ENCODE results near the gene SLC12A9.
"Not testable (repeated sequence)": the region's sequence is repeated elsewhere in the genome, so short reads cannot be mapped to it uniquely, and the experiment has no call there.

SLC12A9 gene

GRCh38 chr7:100825751-100826513, 26.6 kb upstream of the SLC12A9 start:
- DNase-seq, result peak; percentile 82

GRCh38 chr7:100826514-100827329, 25.8 kb upstream of the SLC12A9 start:
- DNase-seq, result no peak

- peak; percentile 90 for DNase-seq
These were observed 24.9 kb upstream of the SLC12A9 start, which contains the start of gene EPHB4 for GRCh38 chr7:100827330-100828226. Gene EPHB4, minus strand, starts transcription at chr7:100827523. Its CDS starts 493 bp downstream, at chr7:100827030.

GRCh38 chr7:100829150-100829716, 23.3 kb upstream of the SLC12A9 start:
- peak; percentile 97 for DNase-seq

- DNase-seq, result no peak
These were observed 22.1 kb upstream of the SLC12A9 start for GRCh38 chr7:100830396-100830795.

GRCh38 chr7:100832281-100832633, 20.3 kb upstream of the SLC12A9 start:
- no peak for DNase-seq

GRCh38 chr7:100835903-100836811, 16.4 kb upstream of the SLC12A9 start:
- DNase-seq, result peak; percentile 31

GRCh38 chr7:100836812-100837098, 15.8 kb upstream of the SLC12A9 start:
- DNase-seq, result no peak

GRCh38 chr7:100837099-100837836, 15.2 kb upstream of the SLC12A9 start:
- DNase-seq, result peak; percentile 90

GRCh38 chr7:100839361-100839760, 13.2 kb upstream of the SLC12A9 start:
- no peak for DNase-seq

- DNase-seq, result no peak
These were observed 11.9 kb upstream of the SLC12A9 start for GRCh38 chr7:100840470-100841100.

GRCh38 chr7:100847360-100847759, 5.2 kb upstream of the SLC12A9 start:
- no peak for DNase-seq

GRCh38 chr7:100854146-100854895, 1.8 kb downstream of the SLC12A9 start:
- no peak for DNase-seq

- not testable (repeated sequence) for DNase-seq
These were observed 2.4 kb downstream of the SLC12A9 start for GRCh38 chr7:100854899-100855298.

- no peak for DNase-seq
These were observed 3.0 kb downstream of the SLC12A9 start for GRCh38 chr7:100855515-100855914.

- no peak for DNase-seq
These were observed 4.4 kb downstream of the SLC12A9 start for GRCh38 chr7:100856871-100857282.

GRCh38 chr7:100859856-100860255, 7.3 kb downstream of the SLC12A9 start:
- DNase-seq, result no peak

- DNase-seq, result no peak
These were observed 8.4 kb downstream of the SLC12A9 start for GRCh38 chr7:100860702-100861615.

- no peak for DNase-seq
These were observed 9.1 kb downstream of the SLC12A9 start for GRCh38 chr7:100861616-100861985.
